Umbilical cord (tissue), 1 donor: ENCODE measurements around the gene PPIAL4G. TPM values are rescaled to one million over a fixed set of nuclear protein-coding genes. Genes with fewer than 3 reads are reported as not detected.

ENCODE experiments used
- total RNA-seq: library from RNA; depleted of rRNA; stranded (reverse); fragments of >200 nt; gene quantifications from one replicate; pipeline ENCODE4 v1.2.3, GENCODE V29; 2014; ENCODE audit warnings: low replicate concordance; ENCODE audit not compliant: insufficient read depth

The PPIAL4G gene
- total RNA-seq, 1 donor from 2014 or later, result 10.4 TPM

Other genes with a start within 250 kb of the PPIAL4G start
- 31.5 TPM for gene NBPF14, start 112.7 kb upstream of the PPIAL4G start, total RNA-seq